ENCODE results near the gene TFDP3. TPM values are rescaled to one million over a fixed set of nuclear protein-coding genes. Genes with fewer than 3 reads are reported as not detected.

The TFDP3 gene
- total RNA-seq, result not detected

GRCh38 chrX:133218329-133218728 is at the start of gene TFDP3:
TSS of gene TFDP3 (minus strand) at chrX:133218354. CDS start at chrX:133218259, 95 bp downstream.
- Mint-ChIP-seq H3K4me3 (no peak within 1 kb of the TSS), H3K36me3 (ENCODE audit: low read depth) (no peaks in the 10 kb centered on the region), H3K9me3 (no peaks in the 10 kb centered on the region), H3K27ac (no peak within 1 kb of the TSS), H3K27me3 (peaks cover 1% of the 10 kb centered on the region), H3K4me1 (ENCODE audit: low read depth) (no peaks in the 10 kb centered on the region)
- ATAC-seq (no peak), DNase-seq (no peak)
- TF ChIP-seq CTCF (IDR thresholded peaks at IDR 0.05), result no peak
- ChIA-PET POLR2A (no interaction called here), CTCF (no interaction called here)
- intact Hi-C loops (cut with micrococcal nuclease), result no loop called here

- Mint-ChIP-seq H3K36me3 (ENCODE audit: low read depth) (no peaks in the 10 kb centered on the region), H3K4me1 (ENCODE audit: low read depth) (no peaks in the 10 kb centered on the region), H3K4me3 (no peak overlapping the region), H3K27me3 (no peaks in the 10 kb centered on the region), H3K27ac (no peak overlapping the region), H3K9me3 (no peaks in the 10 kb centered on the region)
- ATAC-seq (no peak), DNase-seq (no peak)
- ChIA-PET CTCF (no interaction called here), POLR2A (no interaction called here)
- TF ChIP-seq CTCF (IDR thresholded peaks at IDR 0.05), result no peak
- intact Hi-C loops (cut with micrococcal nuclease), result no loop called here
Measured at GRCh38 chrX:133267621-133268020, 49.5 kb upstream of the TFDP3 start.

GRCh38 chrX:133265331-133265730 is 47.2 kb upstream of the TFDP3 start:
- Mint-ChIP-seq H3K36me3 (ENCODE audit: low read depth) (no peaks in the 10 kb centered on the region), H3K9me3 (no peaks in the 10 kb centered on the region), H3K4me3 (no peak overlapping the region), H3K27me3 (no peaks in the 10 kb centered on the region), H3K27ac (no peak overlapping the region), H3K4me1 (ENCODE audit: low read depth) (no peaks in the 10 kb centered on the region)
- ChIA-PET POLR2A (no interaction called here), CTCF (interaction anchor here (0.5 kb wide), 1 partner anchor 48 kb away, joined by 3 read pairs; no protein-coding TSS in a partner anchor)
- peak; percentile 7 for DNase-seq
- no peak for ATAC-seq
- intact Hi-C loops (cut with micrococcal nuclease), result no loop called here
- no peak for TF ChIP-seq CTCF (IDR thresholded peaks at IDR 0.05)

GRCh38 chrX:133258481-133258880 is 40.3 kb upstream of the TFDP3 start:
- Mint-ChIP-seq H3K4me1 (ENCODE audit: low read depth) (no peaks in the 10 kb centered on the region), H3K9me3 (no peaks in the 10 kb centered on the region), H3K27ac (no peak overlapping the region), H3K4me3 (no peak overlapping the region), H3K36me3 (ENCODE audit: low read depth) (no peaks in the 10 kb centered on the region), H3K27me3 (no peaks in the 10 kb centered on the region)
- ATAC-seq, result no peak
- intact Hi-C loops (cut with micrococcal nuclease), result no loop called here
- ChIA-PET POLR2A (no interaction called here), CTCF (no interaction called here)
- no peak for DNase-seq
- no peak for TF ChIP-seq CTCF (IDR thresholded peaks at IDR 0.05)

- H3K27me3 Mint-ChIP-seq, result no peaks in the 10 kb centered on the region
- no peaks in the 10 kb centered on the region for H3K4me1 Mint-ChIP-seq (ENCODE audit: low read depth)
- DNase-seq (no peak), ATAC-seq (no peak)
- TF ChIP-seq CTCF (IDR thresholded peaks at IDR 0.05), result no peak
- no peak overlapping the region for H3K27ac Mint-ChIP-seq
- POLR2A ChIA-PET, result no interaction called here
- no peaks in the 10 kb centered on the region for H3K9me3 Mint-ChIP-seq
- no peak overlapping the region for H3K4me3 Mint-ChIP-seq
- intact Hi-C loops (cut with micrococcal nuclease), result no loop called here
- no peaks in the 10 kb centered on the region for H3K36me3 Mint-ChIP-seq (ENCODE audit: low read depth)
- CTCF ChIA-PET, result no interaction called here
Measured at GRCh38 chrX:133254666-133255065, 36.5 kb upstream of the TFDP3 start.

All from activated CD8-positive, alpha-beta T cell treated with anti-CD3 and anti-CD28 coated beads for 36 hours (primary cell).